HG02642 (cell line): ENCODE measurements around the gene SLAMF1.
A peak's percentile ranks its signal among the peaks of the same experiment; 100 is the strongest.
"Not testable (repeated sequence)": the region's sequence is repeated elsewhere in the genome, so short reads cannot be mapped to it uniquely, and the experiment has no call there.

Experiments
- ATAC-seq: cut with Tn5 transposase; IDR thresholded peaks from one replicate; pipeline ENCODE4 v1.9.1; 2021; ENCODE audit warnings: mild to moderate bottlenecking; ENCODE audit not compliant: unreplicated experiment, poor library complexity

SLAMF1 gene

GRCh38 chr1:160665330-160666078, 18.7 kb upstream of the SLAMF1 start:
- ATAC-seq = no peak

- ATAC-seq = peak; percentile 79
Observed at GRCh38 chr1:160664573-160665051, 17.8 kb upstream of the SLAMF1 start.

GRCh38 chr1:160662910-160663309, 16.1 kb upstream of the SLAMF1 start:
- ATAC-seq = no peak

GRCh38 chr1:160659566-160659965, 12.7 kb upstream of the SLAMF1 start:
- ATAC-seq = no peak

DNA sequence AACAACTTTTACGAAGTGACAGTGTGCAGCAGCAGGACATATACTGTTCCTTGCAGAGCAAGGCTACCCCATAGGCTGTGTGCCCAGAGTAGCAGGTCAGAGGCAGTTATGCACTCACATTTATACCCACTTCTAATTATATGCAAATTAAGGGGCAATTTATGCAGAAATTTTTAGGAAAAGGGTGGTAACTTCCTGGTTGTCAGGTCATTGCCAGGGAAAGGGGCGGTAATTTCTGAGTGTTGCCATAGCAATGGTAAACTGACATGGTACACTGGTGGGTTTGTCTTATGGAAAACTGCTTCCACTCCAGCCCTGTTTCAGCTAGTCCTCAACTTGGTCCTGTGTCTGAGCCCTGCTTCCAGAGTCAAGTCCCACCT, 12.0 kb upstream of the SLAMF1 start:
- ATAC-seq = no peak

- ATAC-seq = no peak
Observed at GRCh38 chr1:160658162-160658813, 11.4 kb upstream of the SLAMF1 start.

DNA sequence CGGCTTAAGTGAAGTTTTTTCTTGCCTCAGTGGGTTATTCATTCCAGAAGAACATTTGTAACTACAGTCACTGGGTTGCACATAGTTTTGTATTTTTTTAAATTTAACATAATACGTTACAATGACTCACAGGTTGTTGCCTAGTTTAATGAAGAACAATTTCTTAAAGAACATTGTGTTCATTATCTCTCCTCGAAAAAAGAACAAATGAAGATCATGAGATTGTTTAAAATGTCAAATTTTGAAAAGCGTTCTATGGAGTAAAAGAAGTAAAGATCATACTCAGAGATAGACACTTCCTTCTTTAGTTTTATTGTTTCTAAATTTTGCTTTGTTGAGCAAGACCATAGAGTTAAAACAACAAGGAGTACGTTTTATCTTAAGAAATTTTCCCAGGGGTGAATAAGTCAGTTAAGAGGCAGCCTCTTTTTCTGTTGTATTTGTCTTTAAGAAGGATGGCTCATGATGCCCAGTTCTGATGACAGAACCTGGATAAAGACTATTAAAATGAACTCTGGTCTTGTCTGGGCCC, 10.5 kb upstream of the SLAMF1 start:
- ATAC-seq = no peak

DNA sequence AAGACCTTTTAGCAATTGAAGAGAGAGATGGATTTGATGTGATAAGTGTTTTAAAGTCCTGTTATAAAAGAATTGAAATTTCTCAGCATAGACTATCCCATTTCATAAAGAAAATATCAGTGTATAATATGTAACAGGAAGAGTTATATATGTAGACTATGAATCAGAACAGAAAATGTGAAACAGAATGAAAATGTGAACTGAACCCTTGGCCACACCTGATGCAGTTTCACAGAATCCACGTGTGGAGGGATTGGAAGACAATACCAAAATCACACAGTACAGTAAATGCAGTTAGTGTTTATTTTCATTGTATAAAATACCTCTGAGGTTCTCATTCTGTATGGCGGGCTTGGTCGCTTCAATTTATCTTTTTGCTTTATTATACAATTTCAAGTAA, 9.9 kb upstream of the SLAMF1 start:
- no peak for ATAC-seq

- ATAC-seq = peak; percentile 56
Observed at GRCh38 chr1:160653620-160654016, 6.8 kb upstream of the SLAMF1 start.

GRCh38 chr1:160652924-160653619, 6.2 kb upstream of the SLAMF1 start:
- peak; percentile 40 for ATAC-seq

DNA sequence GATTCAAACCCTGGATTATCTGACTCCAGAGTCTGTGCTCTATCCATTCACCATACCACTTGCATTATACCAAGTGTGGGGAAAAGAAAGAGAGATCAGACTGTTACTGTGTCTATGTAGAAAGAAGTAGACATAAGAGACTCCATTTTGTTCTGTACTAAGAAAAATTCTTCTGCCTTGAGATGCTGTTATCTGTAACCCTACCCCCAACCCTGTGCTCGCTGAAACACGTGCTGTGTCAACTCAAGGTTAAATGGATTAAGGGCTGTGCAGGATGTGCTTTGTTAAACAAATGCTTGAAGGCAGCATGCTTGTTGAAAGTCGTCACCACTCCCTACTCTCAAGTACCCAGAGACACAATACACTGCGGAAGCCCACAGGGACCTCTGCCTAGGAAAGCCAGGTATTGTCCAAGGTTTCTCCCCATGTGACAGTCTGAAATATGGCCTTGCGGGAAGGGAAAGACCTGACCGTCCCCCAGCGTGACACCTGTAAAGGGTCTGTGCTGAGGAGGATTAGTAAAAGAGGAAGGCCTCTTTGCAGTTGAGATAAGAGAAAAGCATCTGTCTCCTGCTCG, 5.3 kb upstream of the SLAMF1 start:
- ATAC-seq = not testable (repeated sequence)

DNA sequence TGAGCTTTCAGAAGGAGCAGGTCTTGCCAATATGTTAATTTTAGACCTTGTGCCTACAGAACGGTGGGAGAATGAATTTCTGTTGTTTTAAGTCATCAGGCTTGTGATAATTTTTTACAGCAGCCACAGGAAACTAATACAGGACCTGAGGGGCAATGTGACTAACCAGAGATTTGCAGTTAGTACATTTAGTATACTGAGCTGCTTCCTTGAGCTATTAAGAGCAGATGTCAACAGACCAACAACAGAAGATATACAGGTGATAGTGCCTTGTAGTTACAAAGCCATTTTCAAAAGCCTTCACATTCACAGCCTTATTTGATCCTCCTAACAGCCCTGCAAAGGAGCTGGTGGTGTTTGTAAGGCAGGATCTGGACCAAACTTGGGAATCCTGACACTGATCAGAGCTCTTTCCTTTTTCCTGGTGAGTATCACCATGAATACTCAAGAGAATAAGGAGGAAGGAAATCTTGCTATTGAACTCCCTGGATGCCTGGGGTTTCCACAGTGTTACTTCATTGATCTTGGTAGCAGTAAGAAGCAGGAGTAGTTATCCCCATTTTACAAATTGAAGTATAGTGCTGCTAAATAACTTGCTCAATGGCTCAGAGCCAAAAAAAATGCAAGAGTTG, 4.7 kb upstream of the SLAMF1 start:
- ATAC-seq = no peak

DNA sequence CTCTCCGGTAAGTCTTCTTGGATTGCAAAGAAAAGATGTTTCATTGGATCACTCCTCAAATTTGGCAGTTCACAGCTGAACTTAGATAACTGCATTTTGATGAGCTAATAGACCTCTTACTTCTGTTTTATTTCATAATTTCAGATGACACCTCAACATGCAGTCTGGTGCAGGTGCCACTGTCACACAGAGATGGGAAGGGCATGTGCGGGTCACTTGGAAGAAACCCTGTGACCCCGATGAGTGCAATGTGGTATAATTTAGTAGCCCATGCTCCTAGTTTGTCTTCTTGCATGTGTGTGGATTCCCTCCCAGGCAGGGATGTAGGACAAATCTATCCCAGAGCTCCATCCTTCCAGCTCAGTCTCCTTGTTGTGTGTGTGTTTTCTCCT, 481 bp upstream of the SLAMF1 start:
- peak; percentile 16 for ATAC-seq

DNA sequence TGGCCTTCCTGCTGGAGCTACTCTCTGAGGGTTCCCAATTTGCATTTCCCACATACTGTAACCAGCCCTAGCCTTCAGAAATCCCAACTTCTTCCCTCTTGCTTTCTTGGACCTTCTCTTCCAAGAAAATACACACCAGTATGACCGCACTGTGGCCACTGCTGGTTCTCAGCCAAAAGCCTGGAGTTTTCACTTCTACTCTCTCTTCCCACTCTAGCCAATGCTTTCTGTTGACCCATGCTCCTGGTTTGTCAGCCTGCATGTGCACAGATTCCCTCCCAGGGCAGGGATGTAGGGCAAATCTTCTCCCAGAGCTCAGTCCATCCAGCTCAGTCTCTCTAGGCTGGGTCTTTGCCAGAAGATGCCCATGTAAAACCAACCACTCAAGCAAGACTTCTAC, 664 bp downstream of the SLAMF1 start:
- ATAC-seq = no peak

DNA sequence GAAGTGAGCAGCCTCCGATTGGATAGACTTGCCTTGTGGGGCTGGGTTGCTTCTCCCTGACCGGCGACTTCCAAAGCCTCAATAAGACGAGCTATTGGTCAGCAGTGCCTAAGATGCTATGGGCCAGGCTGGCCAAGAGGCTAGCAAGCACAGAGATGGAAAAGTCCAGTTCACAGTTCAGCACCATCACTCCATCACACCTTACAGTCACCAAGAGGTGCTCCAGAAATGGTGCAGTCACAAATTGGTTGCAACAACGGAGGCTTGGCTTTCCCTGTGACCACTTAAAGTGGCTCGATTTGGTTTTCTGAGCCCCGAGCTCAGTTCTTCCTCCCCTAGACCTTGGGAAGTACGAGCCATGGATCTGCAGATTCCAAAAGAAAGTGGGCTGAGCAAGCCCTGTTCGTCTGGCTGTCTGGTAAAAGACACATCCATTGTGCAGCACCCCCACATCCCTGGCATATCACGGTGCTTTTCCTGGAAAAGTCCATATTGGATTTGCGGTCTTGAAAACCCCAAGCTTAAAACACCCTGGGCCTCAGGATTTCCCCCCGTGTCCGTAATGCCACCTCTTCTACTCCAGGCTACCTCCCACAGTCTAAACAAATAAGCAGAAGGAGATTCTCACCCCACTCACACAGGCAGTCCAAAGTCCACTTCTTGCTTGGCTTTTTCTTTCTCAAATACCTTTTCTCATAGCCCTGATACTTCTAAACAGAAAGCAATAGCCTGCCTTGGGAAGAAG, 1.3 kb downstream of the SLAMF1 start:
- no peak for ATAC-seq

DNA sequence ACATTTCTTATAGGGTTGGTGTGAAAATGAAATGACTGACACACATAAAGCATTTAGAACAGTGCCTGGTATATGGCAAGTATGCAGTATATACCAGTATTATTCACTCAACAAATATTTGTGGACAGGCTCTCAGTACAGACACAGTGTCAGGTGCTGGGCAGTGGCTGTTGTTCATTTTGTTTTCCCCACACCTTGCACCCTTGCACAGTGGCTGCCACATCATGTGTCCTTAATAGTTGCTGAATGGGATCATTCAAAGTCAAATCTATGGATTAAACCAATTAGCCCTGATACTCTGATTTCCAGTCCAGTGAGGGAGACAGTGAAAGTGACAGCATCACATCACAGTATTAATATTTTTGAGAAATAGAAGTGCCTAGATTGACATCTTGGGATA, 2.4 kb downstream of the SLAMF1 start:
- no peak for ATAC-seq

DNA sequence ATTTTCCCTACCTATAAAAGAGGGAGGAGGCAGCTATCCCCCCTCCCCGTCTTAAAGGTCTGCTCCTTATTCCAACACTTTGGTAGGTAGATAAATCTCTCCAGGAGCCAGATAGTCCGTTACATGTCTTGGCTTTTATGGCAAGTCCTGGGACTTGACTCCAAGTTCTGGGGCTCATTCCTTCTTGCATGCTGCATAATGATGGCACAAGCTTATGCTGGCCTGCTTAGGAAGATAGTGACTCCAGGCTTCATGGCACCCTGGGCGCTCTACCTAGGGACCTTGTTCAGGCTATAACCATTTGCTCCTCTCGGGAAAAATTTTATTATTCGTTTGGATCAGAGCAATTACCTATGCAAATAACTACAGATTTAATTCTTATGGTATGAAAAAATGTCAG, 3.7 kb downstream of the SLAMF1 start:
- no peak for ATAC-seq

- no peak for ATAC-seq
Observed at GRCh38 chr1:160642281-160642644, 4.6 kb downstream of the SLAMF1 start.

- no peak for ATAC-seq
Observed at GRCh38 chr1:160641323-160642280, 5.2 kb downstream of the SLAMF1 start.
